Daoy (cell line): ENCODE results near the gene NUMBL. TPM values are rescaled to one million over a fixed set of nuclear protein-coding genes. Genes with fewer than 3 reads are reported as not detected.

Experiments used
- DNase-seq: peaks from one replicate; pipeline ENCODE4 v3.0.0-alpha.2; 2015; ENCODE audit warnings: low read depth
- total RNA-seq: library from RNA; depleted of rRNA; stranded (reverse); fragments of >200 nt; shearing (Covaris generic); gene quantifications from 2 replicates; pipeline ENCODE4 v1.2.3, GENCODE V29; 2014

Gene NUMBL
- total RNA-seq, 1 experiment from 2014 or later: 16.4 TPM

DNA sequence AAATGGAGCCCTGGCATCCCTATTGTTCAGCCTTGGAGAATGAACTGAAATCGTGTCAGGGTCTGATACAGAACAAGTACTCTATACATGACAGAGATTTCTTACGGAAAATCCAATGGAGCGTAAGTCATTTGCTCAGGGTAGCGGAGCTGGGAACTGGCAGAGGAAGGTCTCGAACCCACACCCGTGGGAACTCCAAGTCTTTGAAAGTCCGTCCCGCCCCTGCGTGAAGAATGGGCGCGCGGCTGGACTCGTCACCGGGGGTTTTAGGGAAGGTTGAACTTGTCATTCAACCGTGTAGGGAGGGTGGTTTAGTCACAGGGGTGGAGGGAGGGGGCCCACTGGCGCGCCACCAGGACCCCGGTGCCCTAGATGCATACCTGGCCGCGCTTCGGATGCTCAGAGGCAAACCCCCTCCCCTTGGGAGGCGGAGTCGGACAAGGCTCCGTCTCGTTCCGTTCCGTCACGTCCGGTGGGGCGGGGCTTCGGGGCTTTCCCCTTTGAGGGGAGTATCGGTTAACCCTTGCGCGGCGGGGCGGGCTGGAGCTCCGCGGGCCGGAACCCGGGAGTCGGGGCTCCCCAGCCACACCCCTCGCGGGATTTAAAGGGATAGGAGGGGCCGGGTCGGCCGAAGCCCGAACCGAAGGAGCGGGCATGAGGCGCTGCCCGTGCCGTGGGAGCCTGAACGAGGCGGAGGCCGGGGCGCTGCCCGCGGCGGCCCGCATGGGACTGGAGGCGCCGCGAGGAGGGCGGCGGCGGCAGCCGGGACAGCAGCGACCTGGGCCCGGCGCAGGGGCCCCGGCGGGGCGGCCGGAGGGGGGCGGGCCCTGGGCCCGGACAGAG, 26.3 kb upstream of the NUMBL start, which contains the start of the genes COQ8B and ITPKC:
Gene COQ8B (minus strand): TSS at position 405 of the 843 bp plus-strand sequence. CDS start 2,254 bp downstream, outside the sequence.
Gene ITPKC (plus strand): TSS at position 631 of the 843 bp plus-strand sequence. CDS start 24 bp downstream, at position 655.
- DNase-seq: peak; percentile 99

DNA sequence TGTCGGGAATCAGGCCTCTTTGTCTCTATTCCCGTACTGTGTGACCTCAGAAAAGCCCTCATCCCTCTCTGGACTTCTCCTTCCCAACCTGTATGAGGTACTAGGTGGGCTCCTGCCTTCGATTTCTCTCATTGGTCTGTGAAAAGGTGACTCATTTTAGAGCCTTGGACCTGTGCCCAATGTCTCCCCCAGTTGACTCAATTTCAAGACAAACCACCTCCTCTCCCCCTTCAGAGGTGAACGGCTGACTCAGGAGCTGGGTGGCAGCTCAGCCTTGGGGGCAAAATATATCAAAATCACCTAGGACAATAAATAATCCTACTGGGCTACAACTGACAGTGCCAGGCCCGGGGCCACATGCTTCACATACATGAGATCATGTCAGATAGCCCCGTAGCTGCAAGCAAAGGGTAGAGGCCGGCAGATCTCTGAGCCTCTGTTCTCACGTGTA, 25.6 kb upstream of the NUMBL start:
- peak; percentile 97 for DNase-seq

DNA sequence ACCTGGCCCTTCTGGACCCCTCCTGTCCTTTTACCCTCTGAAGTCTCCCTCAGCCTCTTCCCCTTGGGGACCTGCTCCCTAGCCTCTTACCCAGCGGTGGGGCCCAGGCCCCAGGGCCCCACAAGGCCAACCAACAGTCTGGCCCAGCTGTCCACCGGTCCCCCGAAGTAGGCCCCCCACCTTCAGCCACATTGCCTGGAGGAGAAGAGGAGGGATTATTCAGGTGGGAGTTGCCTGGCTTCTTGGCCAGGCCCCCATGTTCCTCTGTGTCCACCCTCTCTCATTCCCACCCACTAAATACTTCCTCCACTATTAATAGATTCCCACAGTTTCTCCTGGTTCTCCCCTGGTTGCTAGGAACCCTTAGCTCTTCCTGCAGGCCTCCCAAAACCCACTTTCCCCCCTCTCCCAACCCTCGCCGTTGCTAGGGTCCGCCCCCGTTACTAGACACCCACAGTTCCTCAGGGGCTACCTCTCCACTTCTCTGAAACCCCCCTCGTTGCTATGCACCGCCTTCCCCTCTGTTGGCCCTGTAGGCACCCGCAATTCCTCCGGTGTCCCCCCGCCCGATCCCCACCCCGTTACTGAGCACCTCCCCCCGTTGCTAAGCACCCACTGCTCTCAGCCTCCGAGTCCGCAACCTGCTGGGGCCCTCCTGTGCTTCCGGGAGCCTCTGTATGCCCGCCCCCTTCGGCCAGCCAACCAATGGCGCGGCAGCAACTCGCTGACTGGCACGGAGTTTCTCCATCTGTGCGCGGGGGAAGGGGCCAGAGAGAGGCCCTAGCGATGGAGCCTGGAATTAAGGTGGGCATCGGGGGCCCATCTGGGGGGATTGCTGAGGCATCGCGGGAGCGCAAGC, 24.2 kb upstream of the NUMBL start:
- DNase-seq: peak; percentile 96

- no peak for DNase-seq
Measured at GRCh38 chr19:40713939-40714338, 23.5 kb upstream of the NUMBL start.

DNA sequence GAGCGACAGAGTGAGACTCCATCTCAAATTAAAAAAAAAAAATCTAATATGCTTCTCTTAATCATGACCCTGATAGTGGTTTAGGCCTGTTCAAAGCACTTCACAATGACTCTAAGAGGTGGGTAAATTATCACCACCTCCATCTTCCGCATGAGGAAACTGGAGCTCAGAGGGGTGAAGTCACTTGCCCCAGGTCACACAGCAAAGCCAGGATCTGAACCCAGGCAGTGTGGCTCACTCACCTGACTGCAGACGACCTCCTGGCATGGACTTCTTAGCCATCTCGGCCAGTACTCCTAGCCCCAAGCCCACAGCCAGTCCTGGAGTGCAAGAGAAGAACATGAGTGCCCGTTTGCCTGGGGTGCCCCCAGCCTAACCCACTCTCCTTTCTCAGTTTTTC, 19.4 kb upstream of the NUMBL start:
- DNase-seq: no peak

DNA sequence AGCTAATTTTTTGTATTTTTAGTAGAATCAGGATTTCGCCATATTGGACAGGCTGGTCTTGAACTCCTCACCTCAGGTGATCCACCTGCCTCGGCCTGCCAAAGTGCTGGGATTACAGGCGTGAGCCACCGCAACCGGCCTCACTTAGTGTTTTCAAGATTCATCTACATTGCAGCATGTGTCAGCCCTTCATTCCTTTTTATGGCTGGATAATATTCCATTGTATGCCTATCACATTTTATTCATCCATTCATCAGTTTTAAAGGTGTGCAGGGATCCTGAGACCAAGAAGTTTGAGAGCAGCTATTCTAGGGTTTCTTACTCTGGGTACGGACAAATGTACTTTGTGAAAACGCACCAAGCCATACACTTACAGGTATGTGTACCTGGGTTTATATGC, 17.2 kb upstream of the NUMBL start:
- no peak for DNase-seq

- DNase-seq: no peak
Measured at GRCh38 chr19:40705950-40706619, 15.6 kb upstream of the NUMBL start.

DNA sequence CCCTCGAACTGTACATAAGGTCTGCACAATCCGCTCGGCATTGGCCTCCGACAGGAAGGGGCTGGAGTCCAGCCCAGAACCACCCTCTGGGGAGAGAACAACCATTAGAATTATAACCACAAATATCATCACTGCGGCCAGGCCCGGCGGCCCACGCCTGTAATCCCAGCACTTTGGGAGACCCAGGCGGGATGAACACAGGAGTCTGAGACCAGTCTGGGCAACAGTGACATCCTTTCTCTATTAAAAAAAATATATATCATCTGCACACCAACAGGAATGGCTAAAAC, 14.9 kb upstream of the NUMBL start:
- no peak for DNase-seq

- DNase-seq: no peak
Measured at GRCh38 chr19:40704491-40705361, 14.3 kb upstream of the NUMBL start.

DNA sequence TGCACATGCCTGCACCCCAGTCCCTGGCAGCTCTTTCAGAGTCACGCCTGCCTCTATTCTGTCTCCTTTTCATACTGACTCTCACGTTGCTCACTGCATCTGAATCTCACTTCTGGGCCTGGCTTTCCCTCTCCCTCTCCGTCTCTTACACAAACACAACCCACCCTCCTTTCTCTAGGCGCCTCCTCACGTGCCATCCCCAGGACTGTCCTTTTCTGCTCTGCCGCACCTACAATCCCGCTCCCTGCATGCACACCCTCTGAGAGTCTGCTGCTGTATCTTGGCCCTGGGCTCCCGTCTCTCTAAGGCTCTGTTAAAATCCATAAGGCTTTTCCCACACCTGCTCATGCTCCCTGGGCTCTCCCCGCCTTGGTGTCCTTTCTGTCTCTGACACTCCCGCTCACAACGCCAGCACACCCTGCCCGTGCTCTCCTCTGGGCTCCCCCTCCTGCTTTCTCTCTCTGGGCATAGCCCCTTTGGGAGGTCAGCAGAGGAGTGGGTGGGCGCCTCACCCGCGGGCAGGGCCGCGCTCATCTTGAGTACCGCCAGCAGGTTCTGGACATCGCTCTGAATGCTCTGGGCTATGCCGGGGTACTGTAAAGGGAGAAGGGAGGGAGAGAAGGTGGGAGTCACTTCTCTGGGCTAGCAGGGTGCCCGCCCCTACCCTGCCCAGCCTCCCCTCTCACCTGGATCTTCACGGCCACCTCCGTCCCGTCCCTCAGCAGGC, 12.7 kb upstream of the NUMBL start:
- DNase-seq: no peak

- DNase-seq: peak; percentile 54
Measured at GRCh38 chr19:40702337-40703012, 12.0 kb upstream of the NUMBL start.

- no peak for DNase-seq
Measured at GRCh38 chr19:40701758-40702157, 11.3 kb upstream of the NUMBL start.

DNA sequence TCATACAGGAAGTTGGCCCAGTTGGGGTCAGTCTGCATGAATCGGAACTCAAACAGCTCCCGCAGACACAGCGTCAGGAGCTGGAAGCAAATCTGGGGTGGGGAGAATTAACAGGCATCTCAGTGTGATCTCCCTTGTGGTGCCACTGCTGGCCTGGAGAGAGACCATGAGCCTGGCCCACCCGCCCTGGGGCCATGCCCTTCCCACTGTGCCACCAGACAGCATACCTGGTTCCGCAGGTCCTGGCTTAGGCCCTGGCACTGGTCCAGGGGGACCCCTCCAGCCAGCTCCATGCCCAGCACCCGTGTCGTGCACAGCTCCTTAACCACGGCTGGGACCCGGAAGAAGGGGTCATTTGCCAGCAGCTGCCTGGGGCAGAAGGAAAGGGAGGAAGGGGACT, 9.6 kb upstream of the NUMBL start:
- DNase-seq: no peak

DNA sequence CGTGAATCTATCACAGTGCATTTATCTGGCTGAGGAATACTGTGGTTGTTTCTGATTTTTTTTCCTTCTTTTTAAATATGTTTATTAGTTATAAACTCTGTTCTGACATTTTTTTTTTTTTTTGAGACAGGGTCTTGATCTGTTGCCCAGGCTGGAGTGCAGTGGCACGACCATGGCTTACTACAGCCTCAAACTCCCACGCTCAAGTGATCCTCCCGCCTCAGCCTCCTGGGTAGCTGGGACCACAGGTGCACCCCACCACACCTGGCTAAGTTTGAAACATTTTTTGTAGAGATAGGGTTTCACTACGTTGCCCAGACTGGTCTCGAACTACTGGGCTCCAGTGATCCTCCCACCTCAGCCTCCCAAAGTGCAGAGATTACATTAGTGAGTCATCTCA, 6.6 kb upstream of the NUMBL start:
- no peak for DNase-seq

DNA sequence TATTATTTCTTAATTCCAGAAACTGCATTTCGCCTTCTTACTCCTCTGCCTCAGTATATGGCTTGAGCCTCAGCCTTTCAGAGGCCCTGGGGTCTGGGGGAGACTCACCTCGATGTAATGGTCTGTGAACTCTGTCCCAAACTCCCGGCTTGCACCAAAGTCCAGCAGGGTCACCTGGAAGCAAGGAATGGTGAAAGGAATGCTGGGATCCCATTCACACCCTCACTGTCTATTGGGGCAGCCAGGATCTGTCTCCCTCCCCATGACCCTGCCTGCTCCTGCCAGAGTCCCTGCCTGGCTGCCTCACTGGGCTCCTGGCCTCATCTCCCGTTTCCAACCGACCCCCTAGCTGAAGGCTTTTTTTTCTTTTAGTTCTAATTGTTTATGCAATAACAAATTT, 5.4 kb upstream of the NUMBL start:
- DNase-seq: no peak

GRCh38 chr19:40693896-40694295, 3.4 kb upstream of the NUMBL start:
- no peak for DNase-seq

- no peak for DNase-seq
Measured at GRCh38 chr19:40693150-40693788, 2.8 kb upstream of the NUMBL start.

- no peak for DNase-seq
Measured at GRCh38 chr19:40692212-40692551, 1.7 kb upstream of the NUMBL start.

GRCh38 chr19:40691421-40692211, 1.2 kb upstream of the NUMBL start:
- DNase-seq: peak; percentile 34
